Panc1 (cell line): ENCODE data around the gene PNPLA2.

Experiments used
- POLR2AphosphoS5 ChIP-seq: IDR thresholded peaks from 2 replicates; pipeline ENCODE4 v1.6.1; 2012; ENCODE audit warnings: mild to moderate bottlenecking, low read depth, low read length, moderate library complexity
- TF ChIP-seq, protein P1 (sequence below): fragments of 450-650 bp; IDR thresholded peaks from 2 replicates; pipeline ENCODE4 v1.5.1; 2017; ENCODE audit warnings: mild to moderate bottlenecking

DNA sequence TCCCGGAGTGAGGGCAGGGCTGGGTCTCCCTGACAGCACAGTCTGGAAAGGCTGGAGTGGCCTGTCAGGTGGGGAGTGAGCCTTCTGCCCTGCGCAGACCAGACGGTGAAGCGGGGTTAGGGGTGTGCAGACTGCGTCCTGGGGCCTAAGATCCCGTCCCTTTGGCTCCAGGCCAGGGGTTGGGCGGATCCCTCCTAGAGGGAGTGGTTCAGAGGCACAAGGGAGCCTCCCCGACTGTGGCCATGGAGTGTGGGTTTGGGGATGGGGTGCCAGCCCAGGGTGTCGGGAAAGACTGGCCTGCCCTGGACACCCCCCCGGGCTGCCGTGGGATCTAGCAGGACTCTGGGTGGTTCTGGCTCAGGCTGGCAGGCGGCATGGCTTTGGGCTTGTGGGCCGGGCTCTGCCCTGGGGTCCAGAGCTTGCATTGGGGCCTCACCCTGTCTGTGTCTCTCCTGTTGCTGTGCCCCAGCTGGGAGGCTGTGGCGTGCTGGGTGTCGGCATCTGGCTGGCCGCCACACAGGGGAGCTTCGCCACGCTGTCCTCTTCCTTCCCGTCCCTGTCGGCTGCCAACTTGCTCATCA, 43.5 kb downstream of the PNPLA2 start:
- TF ChIP-seq, protein P1, sequence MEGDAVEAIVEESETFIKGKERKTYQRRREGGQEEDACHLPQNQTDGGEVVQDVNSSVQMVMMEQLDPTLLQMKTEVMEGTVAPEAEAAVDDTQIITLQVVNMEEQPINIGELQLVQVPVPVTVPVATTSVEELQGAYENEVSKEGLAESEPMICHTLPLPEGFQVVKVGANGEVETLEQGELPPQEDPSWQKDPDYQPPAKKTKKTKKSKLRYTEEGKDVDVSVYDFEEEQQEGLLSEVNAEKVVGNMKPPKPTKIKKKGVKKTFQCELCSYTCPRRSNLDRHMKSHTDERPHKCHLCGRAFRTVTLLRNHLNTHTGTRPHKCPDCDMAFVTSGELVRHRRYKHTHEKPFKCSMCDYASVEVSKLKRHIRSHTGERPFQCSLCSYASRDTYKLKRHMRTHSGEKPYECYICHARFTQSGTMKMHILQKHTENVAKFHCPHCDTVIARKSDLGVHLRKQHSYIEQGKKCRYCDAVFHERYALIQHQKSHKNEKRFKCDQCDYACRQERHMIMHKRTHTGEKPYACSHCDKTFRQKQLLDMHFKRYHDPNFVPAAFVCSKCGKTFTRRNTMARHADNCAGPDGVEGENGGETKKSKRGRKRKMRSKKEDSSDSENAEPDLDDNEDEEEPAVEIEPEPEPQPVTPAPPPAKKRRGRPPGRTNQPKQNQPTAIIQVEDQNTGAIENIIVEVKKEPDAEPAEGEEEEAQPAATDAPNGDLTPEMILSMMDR = no peak
- no peak; the same call in 1 of the 2 replicates for TF ChIP-seq POLR2AphosphoS5
